T-helper 1 cell treated with Interleukin-12 subunit alpha and Interleukin-12 subunit beta and Interleukin-4 antibody, amounts not matched to agents 30 ng/mL and 1 ng/mL, for 36 hours (primary cell): ENCODE data around the gene HMGB1. TPM values are rescaled to one million over a fixed set of nuclear protein-coding genes. Genes with fewer than 3 reads are reported as not detected.
"Not testable (repeated sequence)": the region's sequence is repeated elsewhere in the genome, so short reads cannot be mapped to it uniquely, and the experiment has no call there.

Experiments used
- intact Hi-C: fragments of 100-400 bp; cut with micrococcal nuclease; formaldehyde crosslinking; loops from one replicate; pipeline ENCODE4 v1.15.1; 2024
- total RNA-seq: library from RNA; stranded (reverse); gene quantifications from 2 replicates; pipeline ENCODE4 v1.2.3, GENCODE V29; 2022

Gene HMGB1
- total RNA-seq, 1 donor from 2014 or later = 570 TPM

DNA sequence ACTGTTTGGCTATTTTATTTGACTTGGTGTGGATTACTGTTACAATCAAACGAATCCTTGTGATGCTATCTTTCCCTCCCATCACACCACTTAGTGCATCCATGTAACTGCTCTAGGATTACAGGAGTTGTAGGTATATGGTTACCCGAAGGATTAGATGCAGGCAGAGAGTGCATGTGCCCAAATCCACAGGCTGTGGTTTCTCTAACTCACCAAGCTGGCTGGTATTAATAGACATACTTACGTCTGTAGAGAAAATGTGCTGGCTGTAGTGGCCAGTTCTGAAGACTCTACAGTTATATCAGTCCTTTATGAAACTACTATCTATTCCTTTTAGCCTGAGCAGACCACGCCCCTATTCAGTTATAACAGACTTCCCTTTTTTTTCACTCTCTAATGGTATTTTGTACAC, 1.1 kb upstream of the HMGB1 start:
- intact Hi-C loops = loop anchor here (1.0 to 10.0 kb wide), 13 partner anchors 36 to 872 kb away; partner anchors contain the start of genes KATNAL1, SLC7A1 and UBE2L5

DNA sequence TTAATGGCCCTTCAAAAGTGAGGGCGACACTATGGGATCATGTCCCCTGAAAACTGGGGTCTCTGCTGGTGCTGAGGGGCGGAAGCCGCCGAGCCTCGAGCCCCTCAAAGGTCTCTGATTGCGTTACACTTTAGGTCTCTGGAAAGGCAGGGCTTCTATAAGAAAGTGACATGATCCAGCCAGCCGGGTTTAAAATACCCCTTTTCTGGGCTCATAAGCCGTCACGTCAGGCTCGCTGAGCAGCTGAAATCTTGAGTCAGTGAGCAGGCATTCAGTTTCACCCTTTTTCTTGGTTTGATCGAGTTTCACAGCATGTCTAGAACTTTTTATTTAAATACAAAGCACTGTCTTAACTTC, 600 bp upstream of the HMGB1 start:
- intact Hi-C loops = loop anchor here (1.0 to 10.0 kb wide), 13 partner anchors 36 to 872 kb away; partner anchors contain the start of genes KATNAL1, SLC7A1 and UBE2L5

DNA sequence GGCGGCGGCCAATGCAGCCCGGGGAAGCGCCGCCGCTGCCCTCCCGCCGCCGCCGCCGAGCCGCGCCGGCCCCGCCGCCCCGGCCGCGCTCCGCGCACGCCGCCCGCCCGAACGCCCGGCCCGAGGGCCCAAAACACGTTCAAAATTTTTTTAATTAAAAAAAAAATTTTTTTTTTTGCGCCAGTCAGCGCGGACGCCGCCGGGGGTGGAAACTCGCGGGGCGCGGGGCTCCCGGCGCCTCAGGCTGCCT, 468 bp downstream of the HMGB1 start:
- intact Hi-C loops = loop anchor here (1.0 to 10.0 kb wide), 7 partner anchors 57 to 870 kb away; partner anchors contain the start of genes SLC7A1, UBL3 and USPL1

DNA sequence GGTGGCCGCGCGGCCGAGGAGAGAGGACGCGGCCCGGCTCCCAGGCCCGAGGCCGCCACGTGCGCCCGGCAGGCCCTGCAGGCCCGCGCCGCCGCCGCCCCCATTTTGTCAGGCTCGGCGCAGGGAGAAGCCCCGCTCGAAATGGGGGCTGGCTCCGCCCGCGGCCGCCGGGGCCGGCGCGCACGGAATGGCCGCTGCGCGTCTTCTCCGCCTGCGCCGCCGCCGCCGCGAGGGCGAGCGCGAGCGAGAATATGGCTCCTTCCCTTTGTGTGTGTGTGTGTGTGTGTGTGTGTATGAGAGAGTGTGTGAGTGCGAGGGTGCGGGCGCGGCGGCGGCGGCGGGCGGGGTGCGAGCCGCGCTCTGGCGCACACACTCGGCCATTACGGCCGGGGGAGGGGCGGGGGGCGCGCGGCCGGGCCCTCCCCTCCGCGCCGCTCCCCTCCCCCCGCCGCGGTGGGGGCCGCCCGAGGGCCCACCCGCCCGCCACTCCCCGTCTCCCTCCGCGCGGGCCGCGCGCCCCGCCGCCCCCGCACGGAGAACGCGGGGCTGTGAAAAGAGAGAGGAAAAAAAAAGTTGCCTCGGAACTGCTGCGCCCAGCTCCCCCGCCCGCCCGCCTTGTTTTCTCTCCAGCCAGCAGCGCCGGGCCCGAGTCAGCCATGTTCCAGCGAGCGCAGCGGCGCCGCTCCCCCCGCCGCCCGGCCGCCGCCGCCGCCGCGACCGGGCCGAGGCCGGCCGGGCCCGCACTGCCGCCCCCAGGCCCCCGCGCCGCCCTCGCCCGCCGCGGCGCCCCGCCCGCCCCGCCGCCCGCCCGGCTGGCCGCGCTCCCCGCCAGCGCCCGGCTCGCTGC, 1.0 kb downstream of the HMGB1 start:
- intact Hi-C loops = loop anchor here (1.0 to 10.0 kb wide), 12 partner anchors 56 to 870 kb away; partner anchors contain the start of genes SLC7A1, UBL3 and USPL1

DNA sequence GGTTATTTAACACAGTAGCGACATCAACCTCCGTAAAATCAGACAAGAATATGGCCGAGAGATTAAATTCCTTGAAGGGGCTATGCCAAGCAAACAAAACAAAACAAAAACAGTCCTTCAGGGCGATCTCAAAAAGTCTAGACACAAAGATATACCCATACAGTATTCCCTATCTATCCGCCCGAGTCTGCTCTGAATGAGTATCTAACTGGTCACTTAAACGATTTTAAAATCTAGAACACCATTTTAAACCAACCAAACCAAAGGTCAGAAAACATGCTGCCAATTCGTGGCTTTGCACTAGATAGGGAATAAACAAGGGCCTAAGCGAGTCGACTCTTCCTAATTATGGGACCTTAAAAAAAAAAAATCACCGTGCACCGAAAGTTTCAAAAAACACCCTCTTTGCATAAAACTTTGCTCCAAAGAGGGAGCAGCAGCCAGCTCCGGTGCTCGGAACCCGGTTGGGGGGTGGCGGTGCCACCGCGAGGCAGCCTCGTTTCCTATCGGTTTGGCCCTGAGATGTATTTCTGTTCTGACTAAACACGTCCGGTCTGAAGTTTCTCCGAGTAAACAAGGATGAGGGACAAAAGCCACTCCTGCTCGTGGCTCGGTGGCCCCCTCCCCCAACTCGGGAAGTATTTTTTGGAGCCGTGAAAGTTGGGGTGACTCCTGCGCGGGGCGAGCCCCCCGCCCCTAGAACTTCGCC, 1.8 kb downstream of the HMGB1 start:
- intact Hi-C loops = loop anchor here (1.0 to 10.0 kb wide), 6 partner anchors 69 to 869 kb away; partner anchors contain the start of gene SLC7A1

DNA sequence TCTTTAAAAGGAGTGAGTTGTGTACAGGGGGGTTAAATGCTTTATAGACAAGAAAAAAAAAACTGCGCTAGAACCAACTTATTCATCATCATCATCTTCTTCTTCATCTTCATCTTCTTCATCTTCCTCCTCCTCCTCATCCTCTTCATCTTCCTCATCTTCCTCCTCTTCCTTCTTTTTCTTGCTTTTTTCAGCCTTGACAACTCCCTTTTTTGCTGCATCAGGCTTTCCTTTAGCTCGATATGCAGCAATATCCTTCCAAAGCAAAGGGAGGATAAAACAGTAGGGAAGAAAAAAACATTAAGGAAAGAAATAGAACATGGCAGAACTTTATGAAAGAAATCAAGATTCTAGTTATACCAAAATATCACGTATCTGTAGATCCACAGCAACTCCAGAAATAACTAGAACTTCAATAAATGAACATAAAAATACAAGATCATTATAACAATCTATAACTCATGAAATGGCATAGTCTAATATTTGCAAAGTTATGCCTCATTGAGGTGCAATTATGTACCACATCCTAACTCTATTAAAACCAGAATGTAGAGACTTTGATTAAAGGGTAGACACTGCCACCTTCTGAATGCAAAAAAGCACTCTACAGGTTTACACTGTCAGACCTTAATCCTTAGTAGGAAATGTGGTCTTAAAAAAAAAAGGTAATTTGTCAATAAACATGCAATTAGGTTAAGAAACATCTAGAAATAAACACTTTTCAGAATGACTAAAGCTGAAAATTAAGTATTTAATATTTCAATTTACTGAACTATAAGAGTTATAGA, 4.3 kb downstream of the HMGB1 start:
- intact Hi-C loops = loop anchor here (1.0 to 10.0 kb wide), 5 partner anchors 53 to 867 kb away; partner anchors contain the start of gene SLC7A1

DNA sequence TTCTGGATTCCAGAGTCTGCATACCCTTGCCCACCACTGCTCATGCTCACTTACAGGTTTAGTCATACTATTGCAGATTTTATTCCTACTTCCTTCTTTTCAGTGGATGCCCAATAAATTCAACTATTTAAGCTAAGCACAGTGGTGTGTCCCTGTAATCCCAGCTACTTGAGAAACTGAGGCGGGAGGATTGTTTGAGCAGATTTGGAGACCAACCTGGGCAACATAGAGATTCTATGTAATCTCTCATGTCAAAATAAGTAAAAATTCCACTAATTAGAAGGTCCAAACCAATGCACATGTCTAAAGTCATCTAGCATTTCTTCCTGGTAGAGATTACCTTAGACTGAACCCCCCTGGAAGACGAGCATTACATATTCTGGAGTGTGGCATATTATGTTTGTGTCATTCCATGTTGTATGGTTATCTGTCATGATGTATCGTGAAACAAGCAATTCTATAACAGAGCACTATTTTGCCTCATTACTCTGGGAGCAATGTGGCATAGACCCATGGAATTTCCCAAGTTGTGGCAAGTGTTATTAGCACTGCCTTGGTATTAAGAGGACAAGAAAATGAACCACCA, 8.3 kb downstream of the HMGB1 start:
- intact Hi-C loops = no loop called here

DNA sequence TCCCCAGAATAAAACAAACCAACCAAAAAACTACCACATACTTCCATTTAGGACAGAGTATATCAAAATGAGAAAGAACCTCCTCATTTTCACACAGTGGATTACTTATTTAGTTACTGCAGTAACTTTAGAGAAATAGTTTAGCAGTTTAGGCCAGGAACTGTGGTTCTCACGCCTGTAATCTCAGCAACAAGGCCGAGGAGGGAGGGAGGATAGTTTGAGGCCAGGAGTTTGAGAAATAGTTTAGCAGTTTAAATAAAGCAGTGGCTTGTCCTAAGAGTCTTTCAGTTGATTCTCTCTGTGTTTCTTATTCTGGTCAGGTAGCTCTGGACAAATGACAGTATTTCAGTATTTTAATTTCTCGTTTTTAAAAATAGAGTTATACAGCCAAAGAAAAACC, 9.4 kb downstream of the HMGB1 start:
- intact Hi-C loops = no loop called here

DNA sequence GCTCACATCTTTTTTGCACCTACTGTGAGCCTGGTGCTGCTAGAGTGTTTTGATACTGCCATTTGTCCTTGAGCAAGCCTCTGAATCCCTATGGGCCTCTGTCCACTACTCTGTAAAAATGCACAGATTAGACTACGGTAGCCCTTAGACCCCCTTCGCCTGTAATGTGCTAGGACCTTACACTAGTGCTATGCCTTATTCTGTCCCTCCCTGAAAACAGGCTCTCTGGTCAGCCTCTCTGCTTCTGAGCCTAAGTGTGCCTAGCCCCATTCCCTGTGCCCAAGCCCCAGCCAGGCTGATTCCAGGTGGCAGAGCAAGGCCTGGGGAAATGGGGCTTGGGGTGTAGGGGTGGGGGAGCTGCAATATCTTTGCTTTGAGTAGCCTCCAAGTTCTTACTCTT, 10.7 kb downstream of the HMGB1 start:
- intact Hi-C loops = loop anchor here (2.0 to 5.0 kb wide), 2 partner anchors 14 to 412 kb away; no protein-coding TSS in a partner anchor

DNA sequence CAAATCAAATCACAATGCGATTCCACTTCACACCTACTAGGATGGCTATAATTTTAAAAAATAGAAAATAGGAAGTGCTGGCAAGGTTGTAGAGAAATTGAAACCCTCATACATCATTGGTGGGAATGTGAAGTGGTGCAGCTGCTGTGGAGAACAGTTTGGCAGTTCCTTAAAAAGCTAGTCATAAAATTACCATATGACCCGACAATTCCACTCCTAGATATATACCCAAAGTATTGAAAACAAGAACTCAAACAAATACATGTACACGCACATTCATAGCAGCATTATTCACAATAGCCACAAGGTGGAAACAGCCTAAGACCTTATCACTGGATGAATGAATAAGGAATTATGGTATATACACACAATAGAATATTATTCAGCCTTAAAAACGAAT, 12.0 kb downstream of the HMGB1 start:
- intact Hi-C loops = loop anchor here (2.0 to 5.0 kb wide), 2 partner anchors 13 to 414 kb away; no protein-coding TSS in a partner anchor

DNA sequence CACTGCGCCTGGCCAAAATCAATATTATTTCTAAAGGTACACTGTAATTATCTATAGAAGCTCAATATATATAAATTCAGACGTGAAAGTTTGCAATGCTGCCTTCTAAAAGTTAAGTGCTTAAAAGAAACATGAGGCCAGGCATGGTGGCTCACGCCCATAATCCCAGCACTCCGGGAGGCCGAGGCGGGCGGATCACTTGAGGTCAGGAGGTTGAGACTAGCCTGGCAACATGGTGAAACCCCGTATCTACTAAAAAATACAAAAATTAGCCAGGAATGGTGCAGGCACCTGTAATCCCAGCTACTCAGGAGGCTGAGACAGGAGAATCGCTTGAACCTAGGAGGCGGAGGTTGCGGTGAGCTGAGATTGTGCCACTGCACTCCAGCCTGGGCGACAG, 14.3 kb downstream of the HMGB1 start:
- intact Hi-C loops = loop anchor here (5.0 kb wide), 1 partner anchor 416 kb away; no protein-coding TSS in a partner anchor

DNA sequence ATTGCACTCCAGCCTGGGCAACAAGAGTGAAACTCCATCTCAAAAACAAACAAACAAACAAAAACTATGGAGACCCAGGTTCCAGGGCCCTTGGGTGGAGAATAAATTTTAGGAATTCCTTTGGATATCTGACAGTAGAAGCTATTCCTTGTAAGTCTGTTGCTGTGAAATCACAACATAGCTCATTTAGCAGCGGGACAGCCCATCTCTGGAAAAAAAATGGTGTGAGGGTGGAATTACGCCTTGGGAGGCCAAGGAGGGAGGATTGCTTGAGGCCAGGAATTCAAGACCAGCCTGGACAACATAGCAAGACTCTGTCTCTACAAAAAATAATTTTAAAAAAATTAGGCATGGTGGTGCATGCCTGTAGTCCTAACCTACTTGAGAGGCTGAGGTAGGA, 15.7 kb downstream of the HMGB1 start:
- intact Hi-C loops = loop anchor here (5.0 kb wide), 1 partner anchor 417 kb away; no protein-coding TSS in a partner anchor

DNA sequence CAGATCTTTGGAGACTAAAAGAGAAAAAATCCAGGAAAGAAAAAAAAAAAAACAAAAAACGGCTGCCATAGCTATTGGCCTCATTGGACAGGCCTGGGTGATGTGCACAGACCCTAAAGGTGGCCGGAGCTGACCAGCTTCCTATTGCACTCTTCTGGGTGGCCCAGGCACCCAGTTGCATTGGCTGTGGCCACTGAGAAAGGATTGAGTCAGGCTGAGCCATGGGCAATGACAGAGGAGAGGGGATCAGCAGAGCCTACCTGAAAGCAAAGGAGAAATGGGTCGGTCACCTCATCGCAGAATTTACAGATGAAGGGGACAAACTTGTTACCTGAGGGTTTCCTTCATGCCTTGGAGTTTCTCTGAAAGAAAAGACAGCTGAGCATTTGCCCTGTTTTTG, 17.3 kb downstream of the HMGB1 start:
- intact Hi-C loops = no loop called here

DNA sequence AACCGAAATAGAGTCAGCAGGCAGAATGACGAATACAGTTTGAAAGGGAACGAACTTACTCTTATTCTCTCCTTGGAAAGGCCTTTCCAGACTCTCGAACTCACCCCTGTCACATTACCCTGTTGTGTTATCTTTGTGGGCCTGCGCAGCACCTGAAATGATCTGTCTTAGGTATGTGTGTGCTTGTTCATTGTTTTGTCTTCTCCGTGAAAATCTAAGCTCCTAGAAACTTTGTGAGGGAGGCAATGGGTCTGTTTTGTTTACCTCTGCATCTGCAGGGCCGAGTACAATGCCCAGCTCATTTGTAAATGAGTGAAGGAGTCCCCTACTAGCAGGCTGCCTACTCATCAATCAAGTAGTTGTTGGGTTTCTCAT, 19.6 kb downstream of the HMGB1 start:
- intact Hi-C loops = no loop called here

DNA sequence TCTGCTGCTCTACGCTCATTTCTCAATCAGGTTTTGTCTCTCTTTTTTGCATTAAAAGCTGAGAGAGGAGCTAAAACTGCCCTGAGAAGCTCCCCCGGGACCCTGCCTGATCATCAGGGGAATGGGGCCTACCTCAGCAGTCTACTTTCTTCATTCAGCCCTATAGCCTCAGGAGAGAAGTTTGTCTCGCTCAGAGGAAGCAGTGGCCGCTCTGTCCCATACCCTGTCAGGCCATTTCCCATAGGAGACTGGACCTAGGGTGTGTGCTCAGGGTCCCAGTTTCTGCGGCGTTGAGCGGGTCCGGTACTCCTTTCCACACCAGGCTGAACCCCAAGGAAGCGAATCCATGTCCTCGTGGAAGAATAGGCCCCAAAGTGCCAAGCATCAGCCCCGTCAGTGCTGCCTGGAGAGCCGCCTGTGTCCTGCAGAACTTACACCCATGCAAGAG, 21.8 kb downstream of the HMGB1 start:
- intact Hi-C loops = no loop called here

DNA sequence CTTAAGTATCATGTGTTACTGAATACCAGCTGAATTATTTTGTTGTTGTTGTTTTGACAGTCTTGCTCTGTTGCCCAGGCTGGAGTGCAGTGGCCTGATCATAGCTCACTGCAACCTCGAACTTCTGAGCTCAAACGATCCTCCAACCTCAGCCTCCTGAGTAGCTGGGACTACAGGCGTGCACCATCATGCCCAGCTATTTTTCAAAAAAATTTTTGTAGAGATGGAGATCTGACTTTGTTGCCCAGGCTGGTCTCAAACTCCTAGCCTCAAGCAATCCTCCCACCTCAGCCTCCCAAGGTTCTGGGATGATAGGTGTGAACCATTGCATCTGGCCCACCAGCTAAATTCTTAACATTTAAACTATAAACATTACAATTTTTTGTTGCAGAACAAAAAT, 22.2 kb downstream of the HMGB1 start:
- intact Hi-C loops = not testable (repeated sequence)

DNA sequence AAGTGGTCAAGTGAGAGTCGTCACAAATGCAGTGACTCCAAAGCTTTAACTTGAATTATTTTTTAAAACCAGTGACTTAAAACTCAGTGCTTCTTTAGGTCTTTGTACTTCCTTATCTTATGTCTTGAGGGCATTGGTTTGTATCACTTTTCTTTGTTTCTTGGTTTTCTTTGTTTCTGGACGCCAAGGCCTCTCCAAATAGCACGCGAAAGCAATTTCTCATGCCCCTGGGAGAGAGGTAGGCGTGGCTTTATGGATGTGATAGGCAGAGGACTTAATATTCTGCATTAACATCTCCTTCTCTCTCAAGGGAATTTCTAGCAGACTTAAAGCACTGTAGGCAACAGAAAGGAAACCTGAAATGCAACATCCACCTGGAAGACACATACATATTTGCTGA, 22.8 kb downstream of the HMGB1 start:
- intact Hi-C loops = no loop called here

DNA sequence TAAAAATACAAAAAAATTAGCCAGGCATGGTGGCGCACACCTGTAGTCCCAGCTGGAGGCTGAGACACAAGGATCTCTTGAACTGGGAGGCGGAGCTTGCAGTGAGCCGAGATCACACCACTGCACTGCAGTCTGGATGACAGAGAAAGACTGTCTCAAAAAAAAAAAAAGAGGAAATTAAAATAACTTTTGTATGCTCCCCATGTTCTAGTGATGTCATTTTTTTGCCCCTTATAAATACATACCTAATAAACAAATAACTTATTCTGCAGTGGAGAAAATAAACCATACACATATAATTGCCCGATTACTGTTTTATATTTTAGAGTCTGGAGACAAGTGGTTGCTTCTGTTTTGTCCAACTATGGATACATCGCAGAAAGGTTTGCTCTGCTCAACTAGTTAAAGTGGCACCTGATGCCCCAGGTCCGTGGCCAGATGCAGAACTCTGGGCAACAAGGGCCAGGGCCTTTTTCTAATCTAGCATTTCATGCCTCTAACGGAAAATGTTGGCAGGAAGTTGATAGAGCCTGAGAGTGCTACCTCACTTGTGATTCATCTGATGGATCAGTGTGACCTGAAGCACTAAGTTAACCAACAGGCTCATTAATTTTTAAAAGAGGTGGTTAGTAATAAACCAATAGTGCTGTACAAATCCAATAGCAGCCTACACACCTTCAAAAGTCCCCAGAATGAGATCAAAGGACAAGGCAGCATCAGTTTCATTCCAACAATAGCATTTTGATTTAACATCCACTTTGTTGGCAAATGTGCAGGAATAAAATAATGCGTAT, 24.6 kb downstream of the HMGB1 start:
- intact Hi-C loops = loop anchor here (2.0 kb wide), 1 partner anchor 14 kb away; no protein-coding TSS in a partner anchor

DNA sequence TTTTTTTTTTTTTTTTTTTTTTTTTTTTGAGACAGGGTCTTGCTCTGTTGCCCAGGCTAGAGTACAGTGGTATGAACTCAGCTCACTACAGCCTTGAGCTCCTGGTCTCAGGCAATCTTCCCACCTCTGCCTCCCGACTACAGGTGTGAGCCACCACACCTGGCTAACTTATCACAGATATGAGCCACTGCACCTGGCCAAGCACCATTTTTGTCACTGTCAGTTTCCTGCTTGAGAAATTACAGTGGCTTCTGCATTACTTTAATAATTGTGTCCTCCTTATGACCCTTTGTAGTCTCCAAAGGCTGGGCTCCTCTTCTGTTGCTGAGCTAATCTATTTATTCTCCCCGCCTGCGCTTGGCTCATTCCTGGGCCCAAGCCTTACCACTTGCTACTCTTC, 27.4 kb downstream of the HMGB1 start:
- intact Hi-C loops = no loop called here

DNA sequence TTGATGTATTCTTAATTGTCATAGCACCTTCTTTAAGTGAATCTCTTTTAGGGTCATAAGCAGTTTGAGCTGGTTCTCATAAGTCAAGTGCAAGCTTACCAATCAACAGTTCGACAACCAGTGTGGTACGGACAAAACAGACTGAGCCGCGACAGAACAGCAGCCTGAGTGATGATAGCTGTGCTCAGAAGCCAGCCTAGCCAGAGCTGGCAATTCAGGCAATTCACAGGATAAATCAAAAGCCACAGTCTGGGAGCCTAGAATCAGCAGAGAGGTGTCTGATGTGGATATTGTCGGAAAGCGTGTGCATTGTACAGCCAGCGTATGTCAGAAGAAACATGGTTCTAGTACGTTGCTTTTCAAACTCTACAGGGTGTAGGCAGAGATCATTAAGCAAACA, 28.6 kb downstream of the HMGB1 start:
- intact Hi-C loops = no loop called here
